Esophagus squamous epithelium (tissue), 5 donors: ENCODE results near the gene F2RL2. TPM values are rescaled to one million over a fixed set of nuclear protein-coding genes. Genes with fewer than 3 reads are reported as not detected.

Source experiments
- DNase-seq: peaks from one replicate; lab custom pipeline; 2025; lab: John Stamatoyannopoulos, UW
- H3K27ac ChIP-seq, 4 donors: fragments of 200-600 bp; sonication (generic); one replicate each; pipeline ENCODE4 v1.5.1; 2016 to 2019; ENCODE audit warnings: mild to moderate bottlenecking in 1 of 4
- H3K27me3 ChIP-seq, 4 donors: fragments of 200-600 bp; sonication (generic); 1 replicate in 3 of 4; 2 replicates in 1 of 4; pipeline versions ENCODE4 v1.5.1 to v1.6.0; 2017 to 2021; ENCODE audit warnings: antibody characterized with exemption in 1 of 4
- H3K36me3 ChIP-seq, 3 donors: fragments of 200-600 bp; sonication (generic); one replicate each; pipeline ENCODE4 v1.5.1; 2016 to 2019
- H3K4me1 ChIP-seq, 3 donors: fragments of 200-600 bp; sonication (generic); one replicate each; pipeline ENCODE4 v1.5.1; 2017 to 2019
- H3K4me3 ChIP-seq, 4 donors: fragments of 200-600 bp; sonication (generic); 1 replicate in 3 of 4; 2 replicates in 1 of 4; pipeline ENCODE4 v1.5.1; 2016 to 2019; ENCODE audit warnings: mild to moderate bottlenecking in 2 of 4, moderate library complexity in 1 of 4
- H3K9me3 ChIP-seq, 3 donors: fragments of 200-600 bp; sonication (generic); one replicate each; pipeline ENCODE4 v1.5.1; 2016 to 2019
- POLR2A ChIP-seq, 4 donors: fragments of 450-650 bp; IDR thresholded peaks; one replicate each; pipeline ENCODE4 v1.6.1; 2017; ENCODE audit warnings: antibody characterized with exemption in 4 of 4, mild to moderate bottlenecking in 4 of 4, moderate library complexity in 3 of 4
- WGBS, 2 donors: methylation state at CpG; one replicate each; pipeline ENCODE4 v1.1.5; 2018; 5-methylcytosine and 5-hydroxymethylcytosine counted together
- intact Hi-C: fragments of 100-400 bp; cut with DNase I; formaldehyde crosslinking; loops from one replicate; pipeline ENCODE4 v1.15.0; 2022
- total RNA-seq, 4 donors: library from RNA; depleted of rRNA; stranded (reverse); fragments of >200 nt; gene quantifications; one replicate each; pipeline ENCODE4 v1.1.0, GENCODE V29; 2016
- TF ChIP-seq, protein P1 (sequence below), 6 experiments: fragments of 450-650 bp in 4 of 6; fragments of 200-600 bp in 2 of 6; sonication (generic) in 2 of 6; IDR thresholded peaks; one replicate each; pipeline ENCODE4 v1.5.1; 2016 to 2019; ENCODE audit warnings: antibody characterized with exemption in 6 of 6, mild to moderate bottlenecking in 4 of 6, moderate library complexity in 4 of 6
- donor health status: DM: yes; HTN: yes; CAD: no.

The F2RL2 gene
- total RNA-seq, 4 donors from 2014 or later = 0.18 to 0.76 (median 0.44) TPM

DNA sequence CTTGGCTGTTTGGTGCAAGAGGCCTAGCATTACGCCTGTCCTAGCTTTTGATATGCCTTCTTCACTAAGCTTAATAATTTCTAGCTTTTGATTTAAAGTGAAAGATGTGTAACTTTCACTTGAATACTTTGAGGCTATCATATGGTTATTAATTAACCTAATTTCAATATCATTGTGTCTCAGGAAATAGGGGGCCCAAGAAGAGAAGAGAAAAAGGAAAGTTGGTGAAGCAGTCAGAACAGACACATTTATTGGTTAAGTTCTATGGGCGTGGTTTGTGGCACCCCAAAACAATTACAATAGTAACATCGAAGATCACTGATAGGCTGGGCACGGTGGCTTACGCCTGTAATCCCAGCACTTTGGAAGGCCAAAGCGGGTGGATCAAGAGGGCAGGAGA lies 40.9 kb upstream of the F2RL2 start:
- 90 to 93% methylated on average over 5 to 6 of the region's 6 CpGs for WGBS, 2 donors
- no peak for TF ChIP-seq POLR2A (IDR thresholded peaks at IDR 0.05)
- TF ChIP-seq, protein P1, sequence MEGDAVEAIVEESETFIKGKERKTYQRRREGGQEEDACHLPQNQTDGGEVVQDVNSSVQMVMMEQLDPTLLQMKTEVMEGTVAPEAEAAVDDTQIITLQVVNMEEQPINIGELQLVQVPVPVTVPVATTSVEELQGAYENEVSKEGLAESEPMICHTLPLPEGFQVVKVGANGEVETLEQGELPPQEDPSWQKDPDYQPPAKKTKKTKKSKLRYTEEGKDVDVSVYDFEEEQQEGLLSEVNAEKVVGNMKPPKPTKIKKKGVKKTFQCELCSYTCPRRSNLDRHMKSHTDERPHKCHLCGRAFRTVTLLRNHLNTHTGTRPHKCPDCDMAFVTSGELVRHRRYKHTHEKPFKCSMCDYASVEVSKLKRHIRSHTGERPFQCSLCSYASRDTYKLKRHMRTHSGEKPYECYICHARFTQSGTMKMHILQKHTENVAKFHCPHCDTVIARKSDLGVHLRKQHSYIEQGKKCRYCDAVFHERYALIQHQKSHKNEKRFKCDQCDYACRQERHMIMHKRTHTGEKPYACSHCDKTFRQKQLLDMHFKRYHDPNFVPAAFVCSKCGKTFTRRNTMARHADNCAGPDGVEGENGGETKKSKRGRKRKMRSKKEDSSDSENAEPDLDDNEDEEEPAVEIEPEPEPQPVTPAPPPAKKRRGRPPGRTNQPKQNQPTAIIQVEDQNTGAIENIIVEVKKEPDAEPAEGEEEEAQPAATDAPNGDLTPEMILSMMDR (IDR thresholded peaks at IDR 0.05) = no peak
- no peaks in the 10 kb centered on the region for H3K4me1 ChIP-seq
- H3K9me3 ChIP-seq = no peaks in the 10 kb centered on the region
- DNase-seq = no peak
- H3K27ac ChIP-seq = no peak overlapping the region
- H3K27me3 ChIP-seq = no peaks in the 10 kb centered on the region
- intact Hi-C loops = no loop called here
- H3K36me3 ChIP-seq = no peaks in the 10 kb centered on the region
- H3K4me3 ChIP-seq = no peak overlapping the region

GRCh38 chr5:76663573-76663972 lies 40.4 kb upstream of the F2RL2 start:
- no peak overlapping the region for H3K4me3 ChIP-seq
- no peaks in the 10 kb centered on the region for H3K4me1 ChIP-seq
- no peaks in the 10 kb centered on the region for H3K36me3 ChIP-seq
- H3K27ac ChIP-seq = no peak overlapping the region
- H3K9me3 ChIP-seq = no peaks in the 10 kb centered on the region
- no peak for TF ChIP-seq POLR2A (IDR thresholded peaks at IDR 0.05)
- TF ChIP-seq, protein P1 (IDR thresholded peaks at IDR 0.05) = no peak
- no peaks in the 10 kb centered on the region for H3K27me3 ChIP-seq
- no peak for DNase-seq
- WGBS, 2 donors = 72 to 91% methylated on average over 3 of the region's 3 CpGs
- intact Hi-C loops = no loop called here

DNA sequence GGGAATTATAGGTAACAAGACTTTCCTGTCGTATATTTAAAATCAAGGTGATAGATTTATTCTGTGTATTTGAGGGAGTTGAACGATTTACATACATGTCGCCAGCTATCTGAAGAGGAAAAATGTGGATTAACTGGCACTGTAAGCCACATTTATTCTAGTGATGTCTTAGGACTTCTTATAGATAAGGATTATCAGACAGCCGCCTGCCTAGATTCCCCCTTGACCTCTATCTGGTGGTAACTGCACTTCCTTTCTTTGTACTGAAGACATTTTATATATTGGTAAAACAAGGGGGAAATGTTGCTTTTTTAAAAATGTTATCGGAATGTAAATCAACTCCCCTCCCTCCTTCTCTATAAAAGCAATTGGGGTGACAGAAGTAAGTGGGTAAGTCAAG lies 39.3 kb upstream of the F2RL2 start:
- Histone ChIP-seq H3K9me3 (no peaks in the 10 kb centered on the region), H3K4me3 (no peak overlapping the region), H3K4me1 (no peaks in the 10 kb centered on the region), H3K36me3 (no peaks in the 10 kb centered on the region), H3K27me3 (no peaks in the 10 kb centered on the region), H3K27ac (no peak overlapping the region)
- WGBS, 2 donors = 90 to 92% methylated on average over 5 of the region's 5 CpGs
- TF ChIP-seq, protein P1 (IDR thresholded peaks at IDR 0.05) = no peak
- no peak for TF ChIP-seq POLR2A (IDR thresholded peaks at IDR 0.05)
- DNase-seq = no peak
- intact Hi-C loops = no loop called here

DNA sequence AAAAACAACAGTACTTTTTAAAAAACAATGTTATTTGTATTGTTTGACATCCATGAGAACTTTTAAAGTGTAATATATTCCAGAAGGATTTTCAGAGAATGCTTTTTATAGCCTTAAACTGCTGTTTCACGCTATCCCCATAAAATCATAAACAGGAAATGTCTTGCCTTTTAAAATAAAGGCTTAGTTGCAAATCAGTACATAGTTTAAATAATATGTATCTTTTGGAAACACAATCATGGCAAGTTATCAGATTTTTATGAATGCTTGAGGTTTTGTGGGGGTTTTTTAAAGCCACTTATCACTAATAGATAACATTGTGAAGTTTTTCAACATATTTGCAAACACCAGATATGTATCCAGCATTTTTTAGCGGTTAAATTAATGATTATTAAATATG lies 37.2 kb upstream of the F2RL2 start:
- 65 to 79% methylated on average over 2 of the region's 2 CpGs for WGBS, 2 donors
- intact Hi-C loops = no loop called here

DNA sequence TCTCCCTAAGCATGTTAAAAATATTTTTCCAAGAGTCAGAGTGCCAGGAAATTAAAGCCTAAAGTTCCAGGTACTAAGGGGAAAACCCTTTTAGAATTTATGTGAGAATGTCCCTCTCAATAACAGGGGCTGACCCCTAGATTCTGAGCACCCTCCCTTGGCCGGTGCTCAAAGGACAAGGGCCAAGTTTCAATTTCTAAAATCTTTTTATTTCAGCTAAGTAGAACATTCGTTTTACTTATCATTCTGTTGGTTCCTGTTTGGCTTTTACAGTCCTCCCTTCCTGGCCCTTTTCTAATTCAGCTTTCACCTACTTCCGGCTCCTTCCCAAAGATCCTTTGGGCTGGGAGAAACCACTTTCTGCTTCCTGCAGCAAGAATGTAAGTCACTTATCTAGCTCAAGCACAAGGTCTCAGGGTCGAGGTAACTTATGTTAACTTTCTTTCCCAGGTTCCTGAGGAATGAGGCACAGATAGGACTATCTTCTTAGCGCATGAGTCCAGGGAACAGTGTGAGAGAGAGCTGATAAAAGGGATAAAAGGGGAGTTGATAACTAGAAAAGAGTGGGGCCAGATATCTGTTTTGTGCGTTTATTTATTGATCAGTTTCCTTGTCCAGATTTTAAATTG lies 34.6 kb upstream of the F2RL2 start:
- Histone ChIP-seq H3K4me3 (no peak overlapping the region), H3K27me3 (no peaks in the 10 kb centered on the region), H3K9me3 (no peaks in the 10 kb centered on the region), H3K27ac (no peak overlapping the region), H3K36me3 (no peaks in the 10 kb centered on the region), H3K4me1 (no peaks in the 10 kb centered on the region)
- intact Hi-C loops = no loop called here
- WGBS, 2 donors = 56 to 68% methylated on average over 6 of the region's 6 CpGs
- no peak for DNase-seq
- TF ChIP-seq, protein P1 (IDR thresholded peaks at IDR 0.05) = no peak
- no peak for TF ChIP-seq POLR2A (IDR thresholded peaks at IDR 0.05)

More for the DNA sequence above, 37.2 kb upstream of the F2RL2 start:
- Histone ChIP-seq H3K36me3 (no peaks in the 10 kb centered on the region), H3K4me1 (no peaks in the 10 kb centered on the region), H3K27me3 (no peaks in the 10 kb centered on the region), H3K27ac (no peak overlapping the region), H3K4me3 (no peak overlapping the region), H3K9me3 (no peaks in the 10 kb centered on the region)
- no peak for DNase-seq
- TF ChIP-seq POLR2A (IDR thresholded peaks at IDR 0.05) = no peak
- TF ChIP-seq, protein P1 (IDR thresholded peaks at IDR 0.05) = no peak
